ENCODE measurements around the gene FGB. TPM values are rescaled to one million over a fixed set of nuclear protein-coding genes. Genes with fewer than 3 reads are reported as not detected.

The FGB gene
- total RNA-seq, 1 experiment from 2014 or later: 2.0 TPM

- H3K4me3 ChIP-seq (ENCODE audit: low read depth in 2 of 2, low read length in 2 of 2): no peak overlapping the region
- no TSS peak for BruUV-seq (replicated peaks)
- H3K36me3 ChIP-seq (ENCODE audit: control insufficient read depth, insufficient read depth, low read length): no peaks in the 10 kb centered on the region
- no peaks in the 10 kb centered on the region for H3K9me3 ChIP-seq (ENCODE audit: control insufficient read depth, insufficient read depth, low read depth, low read length)
- no peak overlapping the region for H3K27ac ChIP-seq (ENCODE audit: low read length)
- no peaks in the 10 kb centered on the region for H3K4me1 ChIP-seq (ENCODE audit: control insufficient read depth, insufficient read depth, low read length)
- DNase-seq (ENCODE audit: low read depth, low spot score): no peak
- intact Hi-C loops (cut with micrococcal nuclease; ENCODE audit: unreplicated experiment) (no loop called here), in situ Hi-C loops (cut with HindIII; ENCODE audit: low pct_unique_long_range_greater_than_20kb, low sequenced_read_pairs) (no loop called here)
- no peak for ATAC-seq
- TF ChIP-seq POLR2AphosphoS5 (IDR thresholded peaks at IDR 0.05; ENCODE audit: low read depth, low read length) (no peak), REST (IDR thresholded peaks at IDR 0.05; ENCODE audit: insufficient read depth in 1 of 2, low read depth in 2 of 2, low read length in 1 of 2) (no peak), TCF7L2 (IDR thresholded peaks at IDR 0.05; ENCODE audit: low read depth, low read length) (no peak), SIN3A (IDR thresholded peaks at IDR 0.05; ENCODE audit: borderline replicate concordance, insufficient read depth, low read depth, low read length) (no peak)
- TF ChIP-seq, protein P1, sequence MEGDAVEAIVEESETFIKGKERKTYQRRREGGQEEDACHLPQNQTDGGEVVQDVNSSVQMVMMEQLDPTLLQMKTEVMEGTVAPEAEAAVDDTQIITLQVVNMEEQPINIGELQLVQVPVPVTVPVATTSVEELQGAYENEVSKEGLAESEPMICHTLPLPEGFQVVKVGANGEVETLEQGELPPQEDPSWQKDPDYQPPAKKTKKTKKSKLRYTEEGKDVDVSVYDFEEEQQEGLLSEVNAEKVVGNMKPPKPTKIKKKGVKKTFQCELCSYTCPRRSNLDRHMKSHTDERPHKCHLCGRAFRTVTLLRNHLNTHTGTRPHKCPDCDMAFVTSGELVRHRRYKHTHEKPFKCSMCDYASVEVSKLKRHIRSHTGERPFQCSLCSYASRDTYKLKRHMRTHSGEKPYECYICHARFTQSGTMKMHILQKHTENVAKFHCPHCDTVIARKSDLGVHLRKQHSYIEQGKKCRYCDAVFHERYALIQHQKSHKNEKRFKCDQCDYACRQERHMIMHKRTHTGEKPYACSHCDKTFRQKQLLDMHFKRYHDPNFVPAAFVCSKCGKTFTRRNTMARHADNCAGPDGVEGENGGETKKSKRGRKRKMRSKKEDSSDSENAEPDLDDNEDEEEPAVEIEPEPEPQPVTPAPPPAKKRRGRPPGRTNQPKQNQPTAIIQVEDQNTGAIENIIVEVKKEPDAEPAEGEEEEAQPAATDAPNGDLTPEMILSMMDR (IDR thresholded peaks at IDR 0.05): no peak
- ChIA-PET CTCF (no interaction called here), POLR2A (no interaction called here)
- no peaks in the 10 kb centered on the region for H3K27me3 ChIP-seq (ENCODE audit: control insufficient read depth, insufficient read depth, low read length)
These were observed 41.9 kb downstream of the FGB start for GRCh38 chr4:154604696-154605200.

DNA sequence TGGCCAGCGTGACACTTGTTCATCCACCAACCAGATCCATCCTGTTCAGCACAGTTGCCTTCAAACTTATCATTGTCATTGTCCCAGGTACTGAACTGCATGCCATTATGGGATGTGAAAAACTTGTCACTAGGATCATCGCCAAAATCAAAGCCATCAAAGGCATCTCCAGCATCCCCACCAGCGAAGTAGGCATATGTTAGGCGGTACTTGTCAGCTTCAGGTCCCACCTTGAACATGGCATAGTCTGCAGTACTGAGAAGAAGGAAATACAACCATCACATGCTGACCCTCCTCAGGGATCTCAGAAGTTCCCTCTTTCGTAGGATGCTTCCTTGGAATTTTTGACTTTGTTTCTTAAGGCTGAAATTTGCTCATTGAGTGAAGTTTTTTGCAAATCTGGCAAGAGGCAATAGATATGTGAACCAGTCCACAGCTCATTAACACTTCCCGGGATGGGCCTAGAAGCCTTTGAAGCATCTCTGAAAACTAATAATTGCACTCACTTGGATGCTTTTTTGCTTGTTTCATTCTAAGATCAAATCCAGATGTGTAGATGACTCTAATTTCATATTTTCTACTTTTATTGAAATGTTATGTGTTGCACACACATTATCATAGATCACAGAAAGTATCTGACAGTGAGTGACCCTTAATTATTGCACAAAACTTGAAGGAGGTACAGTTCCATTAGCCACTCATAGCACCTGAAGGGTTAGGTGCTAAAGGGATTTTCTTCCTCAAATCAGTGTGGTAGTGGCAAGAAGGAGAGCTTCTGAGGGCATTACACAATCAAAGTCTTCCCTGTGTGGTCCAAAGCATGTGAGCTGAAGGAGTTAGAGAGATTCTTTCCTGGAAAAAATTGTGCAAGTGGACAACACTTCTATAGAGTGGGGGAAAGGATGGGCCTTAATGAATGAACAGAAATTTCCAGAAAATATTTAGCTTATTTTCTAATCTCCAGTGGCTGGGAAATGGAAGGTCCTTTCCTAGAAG, 44.2 kb downstream of the FGB start:
- ChIA-PET POLR2A (no interaction called here), CTCF (no interaction called here)
- Histone ChIP-seq H3K36me3 (ENCODE audit: control insufficient read depth, insufficient read depth, low read length) (no peaks in the 10 kb centered on the region), H3K4me1 (ENCODE audit: control insufficient read depth, insufficient read depth, low read length) (no peaks in the 10 kb centered on the region), H3K9me3 (ENCODE audit: control insufficient read depth, insufficient read depth, low read depth, low read length) (no peaks in the 10 kb centered on the region), H3K27ac (ENCODE audit: low read length) (no peak overlapping the region), H3K27me3 (ENCODE audit: control insufficient read depth, insufficient read depth, low read length) (no peaks in the 10 kb centered on the region), H3K4me3 (ENCODE audit: low read depth in 2 of 2, low read length in 2 of 2) (no peak overlapping the region)
- BruUV-seq (replicated peaks): no TSS peak
- intact Hi-C loops (cut with micrococcal nuclease; ENCODE audit: unreplicated experiment) (no loop called here), in situ Hi-C loops (cut with HindIII; ENCODE audit: low pct_unique_long_range_greater_than_20kb, low sequenced_read_pairs) (no loop called here)
- no peak for TF ChIP-seq TCF7L2 (IDR thresholded peaks at IDR 0.05; ENCODE audit: low read depth, low read length)
- no peak for TF ChIP-seq POLR2AphosphoS5 (IDR thresholded peaks at IDR 0.05; ENCODE audit: low read depth, low read length)
- no peak for TF ChIP-seq SIN3A (IDR thresholded peaks at IDR 0.05; ENCODE audit: borderline replicate concordance, insufficient read depth, low read depth, low read length)
- TF ChIP-seq, protein P1 (IDR thresholded peaks at IDR 0.05): no peak
- no peak for TF ChIP-seq REST (IDR thresholded peaks at IDR 0.05; ENCODE audit: insufficient read depth in 1 of 2, low read depth in 2 of 2, low read length in 1 of 2)
- no peak for DNase-seq (ENCODE audit: low read depth, low spot score)
- ATAC-seq: no peak
